DND-41 (cell line): ENCODE measurements around the gene REG3G.

Experiments used
- EZH2 ChIP-seq: IDR thresholded peaks from 3 replicates; pipeline ENCODE4 v1.6.1; 2012; ENCODE audit warnings: borderline replicate concordance, low read depth, mild to moderate bottlenecking, moderate library complexity, low read length, inconsistent platforms; ENCODE audit not compliant: severe bottlenecking
- TF ChIP-seq, protein P1 (sequence below): IDR thresholded peaks from 2 replicates; pipeline ENCODE4 v1.5.1; 2012; ENCODE audit warnings: borderline replicate concordance, low read length, moderate library complexity, mild to moderate bottlenecking; ENCODE audit not compliant: poor library complexity, severe bottlenecking; ENCODE audit errors: extremely low read depth

- TF ChIP-seq, protein P1, sequence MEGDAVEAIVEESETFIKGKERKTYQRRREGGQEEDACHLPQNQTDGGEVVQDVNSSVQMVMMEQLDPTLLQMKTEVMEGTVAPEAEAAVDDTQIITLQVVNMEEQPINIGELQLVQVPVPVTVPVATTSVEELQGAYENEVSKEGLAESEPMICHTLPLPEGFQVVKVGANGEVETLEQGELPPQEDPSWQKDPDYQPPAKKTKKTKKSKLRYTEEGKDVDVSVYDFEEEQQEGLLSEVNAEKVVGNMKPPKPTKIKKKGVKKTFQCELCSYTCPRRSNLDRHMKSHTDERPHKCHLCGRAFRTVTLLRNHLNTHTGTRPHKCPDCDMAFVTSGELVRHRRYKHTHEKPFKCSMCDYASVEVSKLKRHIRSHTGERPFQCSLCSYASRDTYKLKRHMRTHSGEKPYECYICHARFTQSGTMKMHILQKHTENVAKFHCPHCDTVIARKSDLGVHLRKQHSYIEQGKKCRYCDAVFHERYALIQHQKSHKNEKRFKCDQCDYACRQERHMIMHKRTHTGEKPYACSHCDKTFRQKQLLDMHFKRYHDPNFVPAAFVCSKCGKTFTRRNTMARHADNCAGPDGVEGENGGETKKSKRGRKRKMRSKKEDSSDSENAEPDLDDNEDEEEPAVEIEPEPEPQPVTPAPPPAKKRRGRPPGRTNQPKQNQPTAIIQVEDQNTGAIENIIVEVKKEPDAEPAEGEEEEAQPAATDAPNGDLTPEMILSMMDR, result no peak
- TF ChIP-seq EZH2, result no peak
Measured at GRCh38 chr2:79009388-79009787, 16.1 kb upstream of the REG3G start.
